ENCODE results near the gene LRRC59. TPM values are rescaled to one million over a fixed set of nuclear protein-coding genes. Genes with fewer than 3 reads are reported as not detected.

LRRC59 gene
- total and polyA plus RNA-seq, 2 experiments from 2014 or later = 105 to 121 TPM

DNA sequence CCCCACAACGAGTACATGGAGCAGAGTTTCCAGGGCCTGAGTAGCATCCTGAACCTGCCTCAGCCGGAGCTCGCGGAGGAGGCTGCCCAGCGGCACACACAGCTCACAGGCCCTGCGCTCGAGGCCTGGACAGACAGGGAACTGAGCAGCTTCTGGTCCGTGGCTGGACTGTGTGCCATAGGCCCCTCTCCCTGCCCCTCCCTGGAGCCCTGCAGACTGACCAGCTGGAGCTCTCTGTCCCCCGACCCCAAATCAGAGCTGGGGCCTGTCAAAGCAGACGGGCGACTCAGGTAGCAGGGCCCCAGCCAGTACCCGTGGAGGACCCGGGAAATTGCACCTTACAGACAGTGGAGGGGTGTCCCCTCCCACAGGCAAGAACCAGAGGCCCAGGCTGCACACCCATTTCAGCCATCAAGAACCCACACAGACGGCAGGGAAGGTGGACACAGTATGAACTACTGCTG is 37.3 kb downstream of the LRRC59 start:
- no peak overlapping the region for H3K4me2 ChIP-seq
- no peaks in the 10 kb centered on the region for H3K9me3 ChIP-seq (ENCODE audit: low read depth)
- no peaks in the 10 kb centered on the region for H4K20me1 ChIP-seq (ENCODE audit: insufficient read depth, poor library complexity, severe bottlenecking)
- no peak for DNase-seq (ENCODE audit: low spot score)
- 88% methylated on average over 14 of the region's 14 CpGs for WGBS (ENCODE audit: low lambda C conversion rate, missing lambda C conversion rate)
- no peaks in the 10 kb centered on the region for H3K27me3 ChIP-seq
- H3K79me2 ChIP-seq = no peaks in the 10 kb centered on the region
- peaks cover 7% of the 10 kb centered on the region for H3K4me1 ChIP-seq (ENCODE audit: insufficient read depth)
- no peak overlapping the region for H2AFZ ChIP-seq
- no peaks in the 10 kb centered on the region for H3K9me2 ChIP-seq (replicated peaks; ENCODE audit: insufficient read depth)
- TF ChIP-seq EZH2 (IDR thresholded peaks at IDR 0.05; ENCODE audit: borderline replicate concordance) = no peak
- no peak for TF ChIP-seq EZH2phosphoT487 (IDR thresholded peaks at IDR 0.05; ENCODE audit: low read depth, severe bottlenecking, unreplicated experiment)
- TF ChIP-seq, protein P1, sequence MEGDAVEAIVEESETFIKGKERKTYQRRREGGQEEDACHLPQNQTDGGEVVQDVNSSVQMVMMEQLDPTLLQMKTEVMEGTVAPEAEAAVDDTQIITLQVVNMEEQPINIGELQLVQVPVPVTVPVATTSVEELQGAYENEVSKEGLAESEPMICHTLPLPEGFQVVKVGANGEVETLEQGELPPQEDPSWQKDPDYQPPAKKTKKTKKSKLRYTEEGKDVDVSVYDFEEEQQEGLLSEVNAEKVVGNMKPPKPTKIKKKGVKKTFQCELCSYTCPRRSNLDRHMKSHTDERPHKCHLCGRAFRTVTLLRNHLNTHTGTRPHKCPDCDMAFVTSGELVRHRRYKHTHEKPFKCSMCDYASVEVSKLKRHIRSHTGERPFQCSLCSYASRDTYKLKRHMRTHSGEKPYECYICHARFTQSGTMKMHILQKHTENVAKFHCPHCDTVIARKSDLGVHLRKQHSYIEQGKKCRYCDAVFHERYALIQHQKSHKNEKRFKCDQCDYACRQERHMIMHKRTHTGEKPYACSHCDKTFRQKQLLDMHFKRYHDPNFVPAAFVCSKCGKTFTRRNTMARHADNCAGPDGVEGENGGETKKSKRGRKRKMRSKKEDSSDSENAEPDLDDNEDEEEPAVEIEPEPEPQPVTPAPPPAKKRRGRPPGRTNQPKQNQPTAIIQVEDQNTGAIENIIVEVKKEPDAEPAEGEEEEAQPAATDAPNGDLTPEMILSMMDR (IDR thresholded peaks at IDR 0.05; ENCODE audit: poor library complexity) = no peak
- H3K4me3 ChIP-seq = no peak overlapping the region
- no peak overlapping the region for H3K27ac ChIP-seq
- no peaks in the 10 kb centered on the region for H3K36me3 ChIP-seq (replicated peaks; ENCODE audit: insufficient read depth, low read depth)

DNA sequence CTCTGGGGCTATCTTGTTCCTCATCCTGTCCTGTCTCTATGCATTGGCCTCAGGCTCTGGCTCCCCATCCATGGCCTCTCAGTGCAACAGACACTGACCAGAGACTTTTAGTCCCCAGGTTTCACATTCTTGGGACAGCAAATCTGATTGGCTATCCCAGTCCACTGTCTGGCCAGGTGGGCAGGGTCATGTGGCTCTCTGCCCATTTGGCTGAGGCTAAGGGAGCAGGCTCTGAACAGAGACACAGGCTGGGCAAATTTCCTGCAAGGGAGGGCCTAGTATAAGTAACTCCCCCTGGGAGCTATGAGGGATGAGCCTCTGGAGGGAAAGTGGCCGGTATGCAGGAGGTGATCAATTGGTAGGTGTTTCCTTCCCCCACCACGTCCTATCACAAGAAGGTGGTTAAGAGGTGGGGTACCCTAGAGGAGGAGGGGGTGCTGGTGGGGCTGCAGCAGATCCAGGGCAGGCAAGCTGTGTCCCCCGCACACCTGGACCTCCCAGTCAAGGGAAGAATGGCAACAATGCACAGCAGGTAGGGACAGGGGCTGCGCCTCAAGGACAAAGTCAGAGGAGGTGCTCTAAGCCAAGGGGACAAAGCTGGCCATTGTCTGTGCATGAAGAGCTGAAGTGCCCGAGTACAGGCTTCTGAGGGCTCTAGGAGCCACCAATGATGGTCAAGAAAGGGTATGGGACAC is 38.2 kb downstream of the LRRC59 start:
- no peak for TF ChIP-seq EZH2 (IDR thresholded peaks at IDR 0.05; ENCODE audit: borderline replicate concordance)
- TF ChIP-seq EZH2phosphoT487 (IDR thresholded peaks at IDR 0.05; ENCODE audit: low read depth, severe bottlenecking, unreplicated experiment) = no peak
- TF ChIP-seq, protein P1 (IDR thresholded peaks at IDR 0.05; ENCODE audit: poor library complexity) = no peak
- Histone ChIP-seq H3K4me1 (ENCODE audit: insufficient read depth) (peaks cover 7% of the 10 kb centered on the region), H2AFZ (no peak overlapping the region), H3K9me3 (ENCODE audit: low read depth) (no peaks in the 10 kb centered on the region), H4K20me1 (ENCODE audit: insufficient read depth, poor library complexity, severe bottlenecking) (no peaks in the 10 kb centered on the region), H3K4me2 (no peak overlapping the region), H3K79me2 (no peaks in the 10 kb centered on the region), H3K27ac (no peak overlapping the region), H3K36me3 (replicated peaks; ENCODE audit: insufficient read depth, low read depth) (no peaks in the 10 kb centered on the region), H3K4me3 (no peak overlapping the region), H3K9me2 (replicated peaks; ENCODE audit: insufficient read depth) (no peaks in the 10 kb centered on the region), H3K27me3 (no peaks in the 10 kb centered on the region)
- no peak for DNase-seq (ENCODE audit: low spot score)
- WGBS (ENCODE audit: low lambda C conversion rate, missing lambda C conversion rate) = 93% methylated on average over 5 of the region's 5 CpGs

DNA sequence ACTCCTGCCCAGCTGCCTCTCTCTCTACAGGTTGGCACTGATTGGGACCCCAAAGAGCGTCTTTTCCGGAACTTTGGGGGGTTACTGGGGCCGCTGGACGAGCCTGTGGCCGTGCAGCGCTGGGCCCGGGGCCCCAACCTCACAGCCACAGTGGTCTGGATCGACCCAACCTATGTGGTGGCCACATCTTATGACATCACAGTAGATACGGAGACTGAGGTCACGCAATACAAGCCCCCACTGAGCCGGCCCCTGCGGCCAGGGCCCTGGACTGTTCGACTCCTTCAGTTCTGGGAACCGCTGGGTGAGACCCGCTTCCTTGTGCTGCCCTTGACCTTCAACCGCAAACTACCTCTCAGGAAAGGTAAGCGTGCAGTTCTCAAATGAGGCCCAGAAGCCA is 39.1 kb downstream of the LRRC59 start:
- no peak overlapping the region for H3K4me3 ChIP-seq
- no peak overlapping the region for H3K27ac ChIP-seq
- peaks cover 1% of the 10 kb centered on the region for H3K4me1 ChIP-seq (ENCODE audit: insufficient read depth)
- H2AFZ ChIP-seq = no peak overlapping the region
- H3K79me2 ChIP-seq = no peaks in the 10 kb centered on the region
- H3K9me3 ChIP-seq (ENCODE audit: low read depth) = no peaks in the 10 kb centered on the region
- no peak overlapping the region for H3K4me2 ChIP-seq
- H4K20me1 ChIP-seq (ENCODE audit: insufficient read depth, poor library complexity, severe bottlenecking) = no peaks in the 10 kb centered on the region
- TF ChIP-seq EZH2 (IDR thresholded peaks at IDR 0.05; ENCODE audit: borderline replicate concordance) = no peak
- TF ChIP-seq, protein P1 (IDR thresholded peaks at IDR 0.05; ENCODE audit: poor library complexity) = no peak
- no peak for TF ChIP-seq EZH2phosphoT487 (IDR thresholded peaks at IDR 0.05; ENCODE audit: low read depth, severe bottlenecking, unreplicated experiment)
- no peak for DNase-seq (ENCODE audit: low spot score)
- H3K36me3 ChIP-seq (replicated peaks; ENCODE audit: insufficient read depth, low read depth) = no peaks in the 10 kb centered on the region
- no peaks in the 10 kb centered on the region for H3K27me3 ChIP-seq
- WGBS (ENCODE audit: low lambda C conversion rate, missing lambda C conversion rate) = 98% methylated on average over 17 of the region's 17 CpGs
- no peaks in the 10 kb centered on the region for H3K9me2 ChIP-seq (replicated peaks; ENCODE audit: insufficient read depth)
